Stimulated activated CD4-positive, alpha-beta T cell treated with anti-CD3 and anti-CD28 coated beads, Interleukin-15, amount 100 ng/mL, for 48 hours (primary cell): ENCODE data around the gene FBLN5.

Source experiments
- DNase-seq, 2 donors: peaks; one replicate each; pipeline ENCODE4 v3.0.0-alpha.2; 2020; ENCODE audit warnings: low read depth in 2 of 2

Gene FBLN5

DNA sequence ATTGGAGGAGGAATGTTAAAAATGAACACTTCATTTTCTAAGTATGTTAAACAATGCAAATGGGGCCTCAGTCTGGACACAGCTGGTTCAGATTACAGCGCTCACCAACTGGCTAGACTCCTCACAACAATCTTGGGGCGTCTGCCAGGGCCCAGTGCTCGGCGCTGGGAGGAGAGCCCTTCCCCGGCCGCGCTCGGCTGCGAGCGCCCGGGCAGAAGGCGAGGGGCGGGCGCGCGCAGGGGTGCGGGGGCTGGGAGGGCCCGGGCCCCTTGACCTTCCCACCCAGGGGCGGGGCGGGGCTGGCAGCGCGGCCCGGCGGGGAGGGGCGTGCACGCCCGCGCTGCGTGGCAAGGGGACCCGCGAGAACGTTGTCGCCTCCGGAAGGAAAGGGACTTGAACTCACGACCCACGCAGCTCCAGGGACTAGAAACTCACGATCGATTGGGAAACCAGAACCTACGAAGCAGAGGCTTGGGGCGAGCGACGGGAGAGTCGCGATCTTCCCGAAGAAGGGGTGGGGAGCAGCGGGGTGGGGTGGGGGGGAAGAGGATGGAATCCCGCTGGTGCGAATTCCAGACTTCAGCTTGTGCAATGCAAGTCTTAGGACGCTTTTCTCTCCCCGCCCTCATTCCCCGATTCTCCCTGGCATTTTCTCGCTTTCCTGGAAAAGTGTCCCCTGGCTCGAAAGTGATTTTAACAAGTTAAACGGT, at the start of gene FBLN5:
Gene FBLN5 (minus strand): TSS at position 220 of the 710 bp plus-strand sequence. CDS start 465 bp downstream, outside the sequence.
- DNase-seq, result peak in 1 of 2 donors; percentile 28

DNA sequence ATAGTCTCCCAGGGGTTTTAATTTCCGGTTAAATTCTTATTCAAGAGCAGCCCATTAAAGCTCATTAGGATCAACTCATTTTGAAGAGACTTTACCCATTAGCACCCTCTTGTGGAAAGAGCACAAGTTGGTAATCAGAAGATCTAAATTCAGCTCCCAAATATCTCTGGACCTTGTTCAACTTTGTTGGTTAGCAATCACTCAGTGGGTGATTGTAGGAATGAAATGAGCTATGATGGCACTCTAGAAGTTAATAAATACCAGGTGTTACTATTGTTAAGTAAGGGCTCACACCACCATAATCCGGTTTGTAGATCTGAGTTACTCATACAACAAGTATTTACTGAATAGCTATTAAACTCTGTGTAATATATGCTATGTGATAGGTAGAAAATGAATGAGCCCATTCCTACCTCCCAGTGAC, 49.5 kb upstream of the FBLN5 start:
- no peak for DNase-seq

- DNase-seq, result no peak
Measured at GRCh38 chr14:91987192-91987591, 39.7 kb upstream of the FBLN5 start.

DNA sequence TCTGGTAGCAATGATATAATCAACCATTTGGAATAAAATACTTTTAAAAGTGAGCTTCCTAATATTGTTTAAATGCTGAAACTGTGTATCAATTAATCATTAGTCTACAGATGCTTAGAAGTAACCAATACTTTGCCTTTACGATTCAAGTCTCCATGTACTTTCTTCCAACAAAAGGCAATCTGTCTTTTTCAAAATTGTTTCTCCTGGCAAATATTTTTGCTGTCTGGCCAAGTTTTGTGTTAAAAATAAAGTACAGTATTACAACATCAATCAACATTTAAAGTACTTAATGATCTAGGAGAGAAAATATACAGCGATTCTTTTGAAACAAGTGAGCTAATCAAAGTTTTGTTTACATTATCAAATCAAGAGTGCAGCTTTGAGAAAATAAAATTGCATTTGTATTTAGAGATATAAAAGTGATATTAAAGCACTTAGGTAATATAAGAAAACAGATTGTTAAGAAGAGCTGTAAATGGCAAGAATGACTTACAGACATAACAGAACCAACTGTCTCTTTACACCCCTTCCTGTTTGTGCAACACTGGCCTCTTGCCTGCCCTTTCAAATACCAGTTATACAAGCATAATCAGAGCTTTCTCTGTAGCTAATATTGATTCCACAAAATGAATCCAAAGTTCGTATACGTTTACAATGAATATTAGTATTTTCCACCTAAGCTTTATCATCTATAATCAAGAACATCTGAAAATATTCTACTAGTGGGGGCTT, 38.2 kb upstream of the FBLN5 start:
- no peak for DNase-seq

GRCh38 chr14:91985008-91985407, 37.5 kb upstream of the FBLN5 start:
- no peak for DNase-seq

DNA sequence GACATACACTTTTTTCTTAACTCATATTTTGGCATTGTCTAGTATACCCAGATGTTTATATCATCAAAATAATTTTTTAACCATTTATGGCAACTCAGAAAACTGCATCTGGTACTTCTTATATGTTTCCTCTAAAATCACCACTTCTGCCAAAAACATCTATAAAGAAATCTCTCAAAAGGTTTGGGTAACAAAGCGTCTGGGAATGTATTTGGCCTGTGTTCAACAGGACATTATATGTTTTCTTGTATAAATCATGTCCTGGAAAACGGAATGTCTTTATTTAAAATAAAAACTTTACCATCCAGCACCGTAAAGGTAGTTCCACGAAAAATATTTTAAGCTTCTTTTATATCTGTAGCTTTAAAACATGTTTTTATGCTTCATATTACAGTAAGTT, 36.1 kb upstream of the FBLN5 start:
- DNase-seq, result no peak

GRCh38 chr14:91980157-91980556, 32.7 kb upstream of the FBLN5 start:
- DNase-seq, result no peak

DNA sequence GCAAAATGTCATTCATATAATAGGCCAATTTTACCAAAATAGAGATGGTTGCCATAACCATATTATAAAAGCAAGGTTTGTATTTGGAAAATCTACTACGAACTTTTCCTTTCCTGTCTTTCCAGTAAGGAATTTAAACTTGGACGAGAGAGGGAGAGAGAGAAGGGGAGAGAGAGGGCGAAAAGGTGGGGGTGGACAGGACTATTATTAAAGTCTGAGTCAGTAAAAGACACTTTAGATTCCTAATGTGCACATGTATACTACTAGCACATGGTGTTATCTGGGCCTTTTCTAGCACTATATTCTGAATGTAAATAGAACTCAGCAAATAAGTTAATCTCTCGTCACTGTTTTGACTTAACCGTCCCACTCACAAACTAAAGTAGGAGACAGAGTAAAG, 30.4 kb upstream of the FBLN5 start:
- DNase-seq, result no peak

- DNase-seq, result no peak
Measured at GRCh38 chr14:91975763-91976162, 28.3 kb upstream of the FBLN5 start.

DNA sequence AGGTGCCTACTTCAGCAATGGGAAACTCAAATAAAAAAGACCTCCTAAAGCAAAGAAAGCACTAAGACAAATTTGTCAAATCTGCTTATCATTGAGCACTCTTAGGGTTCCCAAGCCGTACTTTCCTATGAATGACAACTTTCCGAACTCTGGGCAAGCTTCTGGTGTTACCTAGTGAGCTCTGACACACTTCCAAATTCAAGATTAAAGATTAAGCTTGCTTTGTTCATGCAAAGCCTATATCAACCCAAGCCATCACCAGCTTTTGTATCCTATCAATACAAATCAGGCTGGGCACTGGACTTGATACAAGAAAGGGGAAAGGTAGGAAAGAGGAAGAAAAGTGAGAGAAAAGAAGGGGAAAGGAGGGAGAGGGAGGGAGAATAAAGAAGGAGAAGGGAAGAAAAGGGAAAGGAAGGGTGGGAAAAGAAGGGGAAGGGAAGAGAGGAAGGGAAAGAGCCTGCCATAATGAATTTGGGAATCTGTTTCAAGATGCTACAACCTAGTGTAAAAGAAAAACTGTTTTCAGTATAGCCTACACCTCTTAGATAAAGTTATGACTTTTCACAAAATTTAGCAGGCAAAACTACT, 23.8 kb upstream of the FBLN5 start:
- DNase-seq, result no peak

DNA sequence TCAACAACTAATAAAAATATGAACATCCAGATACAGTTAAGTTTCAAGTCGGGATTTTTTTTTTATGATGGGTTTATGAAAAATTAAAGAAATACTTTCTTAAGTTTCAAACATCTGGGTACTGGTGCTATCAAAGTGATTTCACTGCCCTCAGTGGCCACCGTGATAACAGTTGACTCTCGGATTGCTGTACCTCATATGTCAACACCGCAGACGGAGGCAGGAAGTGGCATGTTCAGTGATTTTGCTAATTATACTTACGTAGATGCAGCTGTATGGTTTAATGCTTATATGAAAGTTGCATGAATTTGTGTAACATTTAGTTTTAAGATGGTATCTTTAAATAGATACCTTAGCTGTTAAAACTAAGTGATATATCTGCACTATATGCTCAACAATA, 20.8 kb upstream of the FBLN5 start:
- DNase-seq, result no peak

DNA sequence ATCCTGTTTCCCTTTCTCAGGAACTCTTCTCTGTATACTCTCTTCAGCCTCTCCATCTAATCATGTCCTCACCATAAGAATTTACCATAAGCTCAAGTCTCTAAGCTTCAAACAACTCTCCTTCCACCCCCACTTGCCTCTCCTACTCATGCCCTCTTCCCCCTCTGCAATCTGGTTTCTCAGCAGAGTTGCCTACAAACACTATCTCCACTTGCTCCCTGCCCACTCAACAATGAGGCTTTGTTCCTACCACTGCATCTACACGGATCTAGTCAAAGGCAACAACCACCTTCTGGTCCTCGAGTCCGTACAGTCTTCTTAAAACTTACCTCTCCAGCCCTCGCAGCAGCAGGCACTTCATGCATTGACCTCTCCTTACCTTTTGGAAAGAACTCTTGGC, 17.2 kb upstream of the FBLN5 start:
- no peak for DNase-seq

DNA sequence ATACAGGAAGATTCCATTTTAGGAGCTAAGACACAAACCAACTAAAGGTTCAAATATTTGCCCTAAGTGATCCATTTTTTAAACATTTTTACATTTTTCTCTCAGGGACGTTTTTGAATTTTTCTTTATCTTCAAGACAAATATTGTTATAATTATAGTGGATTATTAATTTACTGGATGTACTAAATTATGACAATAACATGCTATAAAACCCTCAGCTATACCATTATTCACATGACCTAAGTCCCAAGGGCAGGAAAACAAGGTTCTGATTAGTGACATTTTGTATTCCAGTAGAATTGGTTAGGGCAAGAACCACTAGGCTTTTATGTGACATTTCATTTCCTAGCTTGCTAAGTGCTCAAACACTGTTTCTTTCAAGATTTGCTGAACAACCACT, 16.5 kb upstream of the FBLN5 start:
- DNase-seq, result no peak

GRCh38 chr14:91963465-91963864, 16.0 kb upstream of the FBLN5 start:
- no peak for DNase-seq

GRCh38 chr14:91961297-91962220, 14.1 kb upstream of the FBLN5 start:
- no peak for DNase-seq

DNA sequence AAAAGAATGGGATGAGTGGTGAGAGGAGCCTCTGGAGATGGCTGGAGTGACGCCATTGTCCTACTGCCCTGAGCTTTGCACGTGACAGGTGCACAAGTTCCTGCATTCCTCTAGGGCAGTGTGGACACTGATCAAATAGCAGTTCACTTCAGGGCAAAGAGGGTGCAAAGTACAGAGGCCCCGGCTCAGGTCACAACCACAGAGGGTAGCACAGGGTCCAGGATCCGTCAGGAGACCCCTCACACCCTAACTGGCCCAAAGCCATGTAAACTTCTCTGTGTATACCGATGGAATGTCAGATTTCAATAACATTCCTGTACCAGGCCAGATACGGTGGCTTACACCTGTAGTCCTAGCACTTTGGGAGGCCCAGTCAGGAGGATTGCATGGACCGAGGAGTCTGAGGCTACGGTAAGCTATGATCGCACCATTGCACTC, 10.4 kb upstream of the FBLN5 start:
- no peak for DNase-seq

DNA sequence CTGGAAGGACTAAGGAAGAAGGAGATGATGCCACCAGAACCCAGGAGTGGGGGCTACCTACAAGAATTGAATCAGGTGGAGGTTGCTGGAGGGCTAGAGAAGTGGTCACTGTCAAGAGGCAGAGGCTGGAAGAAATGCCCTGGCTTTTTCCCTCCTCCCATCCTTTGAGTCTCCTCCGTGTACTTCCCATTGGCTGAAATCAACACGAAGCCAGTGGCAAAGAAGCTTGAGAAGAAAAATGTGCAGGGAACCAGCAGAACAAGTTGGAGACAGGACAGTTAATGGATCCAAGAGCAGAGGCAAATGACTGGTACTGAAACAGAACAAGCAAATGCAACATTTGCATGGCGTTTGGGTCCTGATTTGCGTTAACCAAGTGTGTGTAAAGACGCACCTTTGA, 9.1 kb upstream of the FBLN5 start:
- no peak for DNase-seq

DNA sequence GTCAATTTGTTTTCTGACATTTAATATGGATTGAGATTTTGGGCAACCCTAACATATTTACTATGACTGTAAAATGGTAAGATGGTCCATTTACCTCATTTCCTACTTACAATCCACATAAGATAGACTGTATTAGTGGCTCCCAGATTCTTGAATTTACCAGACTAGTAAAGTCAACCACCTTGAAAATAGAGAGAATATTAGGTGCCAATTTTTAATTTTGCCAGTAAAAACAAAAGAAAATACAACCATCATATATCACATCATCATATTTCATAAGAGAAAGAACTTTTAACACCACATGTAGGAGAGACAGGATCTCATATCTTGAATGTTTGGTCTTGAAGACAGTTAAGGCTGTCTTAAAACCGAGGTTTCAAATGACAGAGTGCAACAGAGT, 7.7 kb upstream of the FBLN5 start:
- DNase-seq, result no peak

GRCh38 chr14:91953170-91953985, 5.9 kb upstream of the FBLN5 start:
- no peak for DNase-seq

- DNase-seq, result no peak
Measured at GRCh38 chr14:91946622-91947474, 646 bp downstream of the FBLN5 start.
